Neural cell (in vitro differentiated cells): ENCODE measurements around the gene RASGRP2. TPM values are rescaled to one million over a fixed set of nuclear protein-coding genes. Genes with fewer than 3 reads are reported as not detected.

Experiments used
- H2AFZ ChIP-seq: fragments of 200-600, 300-800 bp; sonication (generic), shearing (Covaris generic); 2 replicates; pipeline ENCODE4 v1.6.0; 2014; ENCODE audit warnings: low read depth, mild to moderate bottlenecking, antibody characterized with exemption, low read length, moderate library complexity
- H3F3A ChIP-seq: fragments of 200-600 bp; shearing (Covaris generic); 2 replicates; pipeline ENCODE4 v1.6.1; 2016; ENCODE audit warnings: mild to moderate bottlenecking, moderate library complexity, mixed read lengths, antibody characterized with exemption, low read length; ENCODE audit not compliant: insufficient read depth, poor library complexity, severe bottlenecking
- H3K27ac ChIP-seq: fragments of 200-600, 300-800 bp; sonication (generic), shearing (Covaris generic); 2 replicates; pipeline ENCODE4 v1.5.1; 2014; ENCODE audit warnings: mild to moderate bottlenecking, low read length, moderate library complexity
- H3K27me3 ChIP-seq: fragments of 300-800, 200-600 bp; sonication (generic), shearing (Covaris generic); 2 replicates; pipeline ENCODE4 v1.6.0; 2014; ENCODE audit warnings: mild to moderate bottlenecking, low read depth, low read length, moderate library complexity; ENCODE audit not compliant: insufficient read depth
- H3K36me3 ChIP-seq: fragments of 300-800, 200-600 bp; sonication (generic), shearing (Covaris generic); 2 replicates; pipeline ENCODE4 v1.5.1; 2014; ENCODE audit warnings: mild to moderate bottlenecking, antibody characterized with exemption, low read length, moderate library complexity; ENCODE audit not compliant: insufficient read depth
- H3K4me2 ChIP-seq: fragments of 300-800, 200-600 bp; sonication (generic), shearing (Covaris generic); 2 replicates; pipeline ENCODE4 v1.6.0; 2014; ENCODE audit warnings: mild to moderate bottlenecking, low read length
- H3K4me3 ChIP-seq: fragments of 300-800, 200-600 bp; sonication (generic), shearing (Covaris generic); 2 replicates; pipeline ENCODE4 v1.5.1; 2014; ENCODE audit warnings: mild to moderate bottlenecking, low read length, moderate library complexity
- H3K79me2 ChIP-seq: fragments of 200-600 bp; shearing (Covaris generic); replicated peaks from 2 replicates; pipeline ENCODE4 v1.6.0; 2014; ENCODE audit warnings: mild to moderate bottlenecking, low read length, moderate library complexity; ENCODE audit not compliant: insufficient read depth
- H3K9ac ChIP-seq: fragments of 300-800, 200-600 bp; sonication (generic), shearing (Covaris generic); 2 replicates; pipeline ENCODE4 v1.6.1; 2016; ENCODE audit warnings: mild to moderate bottlenecking, low read length, mixed read lengths
- H3K9me2 ChIP-seq: fragments of 200-600 bp; shearing (Covaris generic); 2 replicates; pipeline ENCODE4 v1.6.1; 2016; ENCODE audit warnings: mild to moderate bottlenecking, low read length, mixed read lengths; ENCODE audit not compliant: insufficient read depth
- H3K9me3 ChIP-seq: fragments of 200-600, 300-800 bp; sonication (generic), shearing (Covaris generic); 2 replicates; pipeline ENCODE4 v1.6.1; 2016; ENCODE audit warnings: mild to moderate bottlenecking, mixed run types, low read length, moderate library complexity, mixed read lengths
- H4K20me1 ChIP-seq: fragments of 200-600 bp; shearing (Covaris generic); 2 replicates; pipeline ENCODE4 v1.6.1; 2016; ENCODE audit warnings: mild to moderate bottlenecking, mixed run types; ENCODE audit not compliant: insufficient read depth
- CTCF ChIP-seq: fragments of 450-650 bp; IDR thresholded peaks from 2 replicates; pipeline ENCODE4 v1.5.1; 2014; ENCODE audit warnings: antibody characterized with exemption, mild to moderate bottlenecking, moderate library complexity; ENCODE audit not compliant: poor library complexity, severe bottlenecking
- EP300 ChIP-seq: fragments of 450-650 bp; conservative IDR thresholded peaks from 2 replicates; pipeline ENCODE4 v1.6.1; 2014; ENCODE audit warnings: antibody characterized with exemption, mild to moderate bottlenecking, moderate library complexity; ENCODE audit not compliant: poor library complexity, severe bottlenecking
- EZH2 ChIP-seq: fragments of 200-600, 300-800 bp; shearing (Covaris generic), sonication (generic); IDR thresholded peaks from 2 replicates; pipeline ENCODE4 v1.6.1; 2014; ENCODE audit warnings: antibody characterized with exemption, low read length, borderline replicate concordance, mild to moderate bottlenecking; ENCODE audit not compliant: insufficient read depth, poor library complexity, severe bottlenecking
- MXI1 ChIP-seq: fragments of 450-650 bp; conservative IDR thresholded peaks from 2 replicates; pipeline ENCODE4 v1.6.1; 2014; ENCODE audit warnings: antibody characterized with exemption, mild to moderate bottlenecking; ENCODE audit not compliant: poor library complexity, severe bottlenecking
- POLR2AphosphoS5 ChIP-seq: IDR thresholded peaks from 2 replicates; pipeline ENCODE4 v1.6.1; 2012
- RAD21 ChIP-seq: fragments of 450-650 bp; conservative IDR thresholded peaks from 2 replicates; pipeline ENCODE4 v1.6.1; 2014; ENCODE audit warnings: antibody characterized with exemption, mild to moderate bottlenecking, moderate library complexity
- REST ChIP-seq: IDR thresholded peaks from 2 replicates; pipeline ENCODE4 v1.6.1; 2012; ENCODE audit warnings: borderline replicate concordance
- SMC3 ChIP-seq: fragments of 450-650 bp; conservative IDR thresholded peaks from 2 replicates; pipeline ENCODE4 v1.6.1; 2014; ENCODE audit warnings: antibody characterized with exemption, mild to moderate bottlenecking, moderate library complexity; ENCODE audit not compliant: poor library complexity
- TAF1 ChIP-seq: IDR thresholded peaks from 2 replicates; pipeline ENCODE4 v1.6.1; 2012; ENCODE audit warnings: low read depth
- polyA plus RNA-seq: library from polyadenylated mRNA; depleted of rRNA; stranded (reverse); fragments of >200 nt; gene quantifications from 2 replicates; pipeline ENCODE4 v1.2.3, GENCODE V29; 2014

The RASGRP2 gene
- polyA plus RNA-seq, 1 donor from 2014 or later, result 4.5 TPM

GRCh38 chr11:64787526-64788320 lies 43.8 kb upstream of the RASGRP2 start:
- Histone ChIP-seq H3K4me3 (no peak overlapping the region), H4K20me1 (no peaks in the 10 kb centered on the region), H3K27me3 (no peaks in the 10 kb centered on the region), H3K4me2 (no peak overlapping the region), H3F3A (no peaks in the 10 kb centered on the region), H3K36me3 (no peaks in the 10 kb centered on the region), H3K9me2 (no peaks in the 10 kb centered on the region), H3K9ac (no peak overlapping the region), H2AFZ (no peak overlapping the region), H3K79me2 (no peaks in the 10 kb centered on the region), H3K27ac (no peak overlapping the region), H3K9me3 (no peaks in the 10 kb centered on the region)
- no peak for TF ChIP-seq REST
- TF ChIP-seq MXI1, result no peak
- peak; percentile 49 for TF ChIP-seq RAD21
- peak; percentile 58 for TF ChIP-seq CTCF
- peak; percentile 47 for TF ChIP-seq SMC3
- no peak for TF ChIP-seq POLR2AphosphoS5
- TF ChIP-seq EZH2, result no peak

GRCh38 chr11:64786308-64786707 lies 42.4 kb upstream of the RASGRP2 start:
- no peak overlapping the region for H3K27ac ChIP-seq
- no peak overlapping the region for H3K4me2 ChIP-seq
- no peaks in the 10 kb centered on the region for H3K79me2 ChIP-seq
- H3K27me3 ChIP-seq, result no peaks in the 10 kb centered on the region
- no peak overlapping the region for H3K9ac ChIP-seq
- H2AFZ ChIP-seq, result no peak overlapping the region
- H4K20me1 ChIP-seq, result no peaks in the 10 kb centered on the region
- H3K4me3 ChIP-seq, result no peak overlapping the region
- H3K9me3 ChIP-seq, result no peaks in the 10 kb centered on the region
- H3K36me3 ChIP-seq, result no peaks in the 10 kb centered on the region
- no peaks in the 10 kb centered on the region for H3F3A ChIP-seq
- H3K9me2 ChIP-seq, result no peaks in the 10 kb centered on the region
- TF ChIP-seq TAF1 (no peak), EP300 (no peak), MXI1 (no peak), RAD21 (no peak), REST (no peak), EZH2 (no peak), CTCF (no peak), SMC3 (no peak), POLR2AphosphoS5 (no peak)
